Right lobe of liver (tissue), 6 donors: Measurements from ENCODE around the gene RASL10A. TPM values are rescaled to one million over a fixed set of nuclear protein-coding genes. Genes with fewer than 3 reads are reported as not detected.

ENCODE experiments used
- ATAC-seq, 4 donors: fragments of 200-7000 bp; cut with Tn5 transposase; one replicate each; pipeline ENCODE4 v1.9.1; 2020; ENCODE audit warnings: mild to moderate bottlenecking in 4 of 4, moderate library complexity in 4 of 4
- DNase-seq, 3 donors: peaks; one replicate each; pipeline ENCODE4 v3.0.0-alpha.2; 2020
- H3K27ac ChIP-seq, 3 donors: fragments of 200-600 bp; one replicate each; pipeline ENCODE4 v1.8.0; 2022
- H3K27me3 ChIP-seq, 2 donors: fragments of 200-600 bp; one replicate each; pipeline ENCODE4 v1.8.0; 2022
- H3K36me3 ChIP-seq, 4 donors: fragments of 200-600 bp; sonication (generic) in 1 of 4; one replicate each; pipeline versions ENCODE4 v1.5.1 to v1.8.0; 2017 to 2022; ENCODE audit warnings: control low read depth in 1 of 4
- H3K4me1 ChIP-seq, 4 donors: fragments of 200-600 bp; sonication (generic) in 1 of 4; one replicate each; pipeline versions ENCODE4 v1.5.1 to v1.8.0; 2017 to 2022; ENCODE audit warnings: control low read depth in 1 of 4
- H3K4me3 ChIP-seq, 3 donors: fragments of 200-600 bp; one replicate each; pipeline ENCODE4 v1.8.0; 2022
- H3K9me3 ChIP-seq, 4 donors: fragments of 200-600 bp; sonication (generic) in 1 of 4; one replicate each; pipeline versions ENCODE4 v1.5.1 to v1.8.0; 2017 to 2022; ENCODE audit warnings: control low read depth in 1 of 4
- POLR2A ChIP-seq: fragments of 450-650 bp; IDR thresholded peaks from one replicate; pipeline ENCODE4 v1.6.1; 2017; ENCODE audit warnings: antibody characterized with exemption, mild to moderate bottlenecking
- WGBS: methylation state at CpG from one replicate; pipeline ENCODE4 v1.1.6; 2018; ENCODE audit warnings: low coverage, low lambda C conversion rate; ENCODE audit not compliant: insufficient coverage; ENCODE audit errors: missing lambda C conversion rate; 5-methylcytosine and 5-hydroxymethylcytosine counted together
- intact Hi-C, 2 donors: fragments of 100-400 bp; cut with DNase I; formaldehyde crosslinking; loops; one replicate each; pipeline versions ENCODE4 v1.11.2 to v1.14.1; 2022
- microRNA-seq, 2 donors: library from miRNA; unstranded; fragments of <30 nt; microRNA quantifications; one replicate each; pipeline ENCODE4, GENCODE V29; 2019 to 2020
- small RNA-seq, 2 experiments: library from RNA; depleted of rRNA; stranded (forward); fragments of <200 nt; gene quantifications; one replicate each; pipeline ENCODE3, GENCODE V24; 2016
- total RNA-seq, 6 experiments: library from RNA; depleted of rRNA in 2 of 6; stranded (reverse); fragments of >200 nt in 2 of 6; fragmentation: NEBNext Ultra II Directional in 3 of 6; extraction: Animal tissue kit (Norgen Biotek cat#: 25700) in 3 of 6; gene quantifications; one replicate each; pipeline versions ENCODE4 v1.1.0 to v1.2.4, GENCODE V29; 2016 to 2023
- TF ChIP-seq, protein P1 (sequence below), 4 donors: fragments of 200-600 bp in 3 of 4; fragments of 450-650 bp in 1 of 4; IDR thresholded peaks; one replicate each; pipeline versions ENCODE4 v1.5.1 to v1.8.0; 2016 to 2022; ENCODE audit warnings: antibody characterized with exemption in 4 of 4, mild to moderate bottlenecking in 2 of 4
- donor health status: DM: no; HTN: yes; CAD: no.
- donor health status: DM: no; HTN: no; CAD: no.
- donor health status: DM: no; HTN: no; CAD: no.
- donor health status: DM: no; HTN: yes; CAD: no.
- donor health status: DM: no; HTN: yes; CAD: no.

RASL10A gene
- total RNA-seq, 6 experiments from 2014 or later: 0.32 to 1.2 (median 0.87) TPM

DNA sequence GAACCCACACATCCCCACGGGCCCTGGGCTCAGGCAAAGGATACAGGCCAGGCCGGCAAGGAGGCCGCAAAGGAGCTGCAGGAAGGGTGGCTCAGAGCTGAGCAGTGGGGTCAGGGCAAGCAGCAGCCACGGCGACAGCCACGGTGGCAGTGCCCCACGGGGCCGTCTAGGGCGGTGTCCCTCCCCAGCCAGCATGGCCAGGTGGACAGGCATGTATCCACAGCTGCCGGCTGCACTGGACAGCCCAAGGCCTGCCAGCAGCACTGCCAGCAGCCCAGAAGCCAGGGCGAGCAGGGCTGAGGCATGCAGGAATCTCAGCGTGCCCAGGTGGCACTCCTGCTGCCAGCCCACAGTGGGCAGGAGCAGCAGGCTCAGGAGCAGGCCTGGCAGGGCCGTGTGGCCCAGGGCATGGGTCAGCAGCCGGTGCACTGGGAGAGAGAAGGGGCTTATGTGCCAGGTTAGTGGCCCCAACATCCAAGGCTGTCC lies 51.7 kb downstream of the RASL10A start:
- DNase-seq: no peak
- WGBS: 80% methylated on average over 2 of the region's 14 CpGs
- no peaks in the 10 kb centered on the region for H3K9me3 ChIP-seq
- peaks cover 0 to 11% (median 4%) of the 10 kb centered on the region in 4 donors for H3K4me1 ChIP-seq
- H3K4me3 ChIP-seq: no peak overlapping the region
- H3K27ac ChIP-seq: no peak overlapping the region
- intact Hi-C loops: no loop called here
- H3K27me3 ChIP-seq: no peaks in the 10 kb centered on the region
- ATAC-seq: no peak
- H3K36me3 ChIP-seq: peaks cover 0 to 10% (median 7%) of the 10 kb centered on the region in 4 donors
- no peak for TF ChIP-seq POLR2A
- TF ChIP-seq, protein P1, sequence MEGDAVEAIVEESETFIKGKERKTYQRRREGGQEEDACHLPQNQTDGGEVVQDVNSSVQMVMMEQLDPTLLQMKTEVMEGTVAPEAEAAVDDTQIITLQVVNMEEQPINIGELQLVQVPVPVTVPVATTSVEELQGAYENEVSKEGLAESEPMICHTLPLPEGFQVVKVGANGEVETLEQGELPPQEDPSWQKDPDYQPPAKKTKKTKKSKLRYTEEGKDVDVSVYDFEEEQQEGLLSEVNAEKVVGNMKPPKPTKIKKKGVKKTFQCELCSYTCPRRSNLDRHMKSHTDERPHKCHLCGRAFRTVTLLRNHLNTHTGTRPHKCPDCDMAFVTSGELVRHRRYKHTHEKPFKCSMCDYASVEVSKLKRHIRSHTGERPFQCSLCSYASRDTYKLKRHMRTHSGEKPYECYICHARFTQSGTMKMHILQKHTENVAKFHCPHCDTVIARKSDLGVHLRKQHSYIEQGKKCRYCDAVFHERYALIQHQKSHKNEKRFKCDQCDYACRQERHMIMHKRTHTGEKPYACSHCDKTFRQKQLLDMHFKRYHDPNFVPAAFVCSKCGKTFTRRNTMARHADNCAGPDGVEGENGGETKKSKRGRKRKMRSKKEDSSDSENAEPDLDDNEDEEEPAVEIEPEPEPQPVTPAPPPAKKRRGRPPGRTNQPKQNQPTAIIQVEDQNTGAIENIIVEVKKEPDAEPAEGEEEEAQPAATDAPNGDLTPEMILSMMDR (IDR thresholded peaks at IDR 0.05): no peak

Small RNA genes lying within 50 kb of the gene (microRNA-seq; reads per million reads assigned to microRNA genes)
- 17.1 to 23.2 reads per million in 2 donors for gene MIR3653

Small RNA genes lying within 50 kb of the gene (small RNA-seq; reads per million reads assigned to genes)
- 0 reads per million in 2 experiments for gene MIR3653

Other genes starting within 250 kb of the RASL10A start
- 1 to 10 TPM; 1.7 to 6.7 (median 3.0) TPM for gene KREMEN1, start 242.7 kb downstream of the RASL10A start, total RNA-seq
- gene EMID1, start 109.8 kb downstream of the RASL10A start, total RNA-seq: 1 to 10 TPM; 1.1 to 2.7 (median 1.5) TPM
- 10 to 100 TPM in 5 of 6 experiments, 1 to 10 TPM in 1; 9.7 to 35.3 (median 14.7) TPM for gene RHBDD3, start 47.7 kb downstream of the RASL10A start, total RNA-seq
- gene EWSR1, start 47.4 kb downstream of the RASL10A start, total RNA-seq: 100 to 1,000 TPM in 3 of 6 experiments, 10 to 100 TPM in 3; 75.0 to 112 (median 98.2) TPM
- 10 to 100 TPM in 4 of 6 experiments, 1 to 10 TPM in 2; 8.9 to 15.8 (median 11.5) TPM for gene GAS2L1, start 9.0 kb downstream of the RASL10A start, total RNA-seq
- gene AP1B1, start 72.9 kb upstream of the RASL10A start, total RNA-seq: 10 to 100 TPM; 35.7 to 63.2 (median 44.4) TPM
- gene RFPL1, start 122.9 kb upstream of the RASL10A start, total RNA-seq: under 1 TPM in 2 of 6 experiments, not detected in 4; 0.35 to 0.37 TPM
- under 1 TPM in 5 of 6 experiments, not detected in 1; 0.06 to 0.40 (median 0.09) TPM for gene NEFH, start 164.5 kb upstream of the RASL10A start, total RNA-seq
- 10 to 100 TPM; 11.9 to 17.4 (median 14.1) TPM for gene THOC5, start 238.1 kb upstream of the RASL10A start, total RNA-seq